Measurements from ENCODE around the gene EGR2. TPM values are rescaled to one million over a fixed set of nuclear protein-coding genes. Genes with fewer than 3 reads are reported as not detected.

The EGR2 gene
- total RNA-seq, 1 experiment from 2014 or later, result 0.24 TPM

- POLR2A ChIA-PET (ENCODE audit: unreplicated experiment), result no interaction called here
- no peak overlapping the region for H2AFZ ChIP-seq
- H3K4me3 ChIP-seq, result no peak overlapping the region
- TF ChIP-seq EZH2 (IDR thresholded peaks at IDR 0.05; ENCODE audit: low read depth), result no peak
- TF ChIP-seq, protein P1, sequence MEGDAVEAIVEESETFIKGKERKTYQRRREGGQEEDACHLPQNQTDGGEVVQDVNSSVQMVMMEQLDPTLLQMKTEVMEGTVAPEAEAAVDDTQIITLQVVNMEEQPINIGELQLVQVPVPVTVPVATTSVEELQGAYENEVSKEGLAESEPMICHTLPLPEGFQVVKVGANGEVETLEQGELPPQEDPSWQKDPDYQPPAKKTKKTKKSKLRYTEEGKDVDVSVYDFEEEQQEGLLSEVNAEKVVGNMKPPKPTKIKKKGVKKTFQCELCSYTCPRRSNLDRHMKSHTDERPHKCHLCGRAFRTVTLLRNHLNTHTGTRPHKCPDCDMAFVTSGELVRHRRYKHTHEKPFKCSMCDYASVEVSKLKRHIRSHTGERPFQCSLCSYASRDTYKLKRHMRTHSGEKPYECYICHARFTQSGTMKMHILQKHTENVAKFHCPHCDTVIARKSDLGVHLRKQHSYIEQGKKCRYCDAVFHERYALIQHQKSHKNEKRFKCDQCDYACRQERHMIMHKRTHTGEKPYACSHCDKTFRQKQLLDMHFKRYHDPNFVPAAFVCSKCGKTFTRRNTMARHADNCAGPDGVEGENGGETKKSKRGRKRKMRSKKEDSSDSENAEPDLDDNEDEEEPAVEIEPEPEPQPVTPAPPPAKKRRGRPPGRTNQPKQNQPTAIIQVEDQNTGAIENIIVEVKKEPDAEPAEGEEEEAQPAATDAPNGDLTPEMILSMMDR (conservative IDR thresholded peaks at IDR 0.05), result no peak
- CTCF ChIA-PET, result no interaction called here
- no peaks in the 10 kb centered on the region for H3K27me3 ChIP-seq (ENCODE audit: insufficient read depth, low read depth)
- no peaks in the 10 kb centered on the region for H4K20me1 ChIP-seq (ENCODE audit: insufficient read depth)
- H3K4me1 ChIP-seq (replicated peaks; ENCODE audit: insufficient read depth), result no peaks in the 10 kb centered on the region
- no peak for DNase-seq
- no peaks in the 10 kb centered on the region for H3K79me2 ChIP-seq (ENCODE audit: low read depth)
- H3K27ac ChIP-seq, result no peak overlapping the region
- no peaks in the 10 kb centered on the region; the same call in 1 of the 2 replicates for H3K9me2 ChIP-seq (ENCODE audit: insufficient read depth)
- no TSS peak for BruUV-seq (replicated peaks)
- no peaks in the 10 kb centered on the region; the same call in 1 of the 2 replicates for H3K9me3 ChIP-seq (ENCODE audit: insufficient read depth, low read depth)
- intact Hi-C loops (cut with micrococcal nuclease; ENCODE audit: unreplicated experiment), result no loop called here
- no peaks in the 10 kb centered on the region for H3F3A ChIP-seq (ENCODE audit: insufficient read depth, low read depth)
- no peak overlapping the region for H3K4me2 ChIP-seq
- no peaks in the 10 kb centered on the region for H3K36me3 ChIP-seq (ENCODE audit: low read depth)
Observed at GRCh38 chr10:62843600-62843999, 27.4 kb upstream of the EGR2 start.

DNA sequence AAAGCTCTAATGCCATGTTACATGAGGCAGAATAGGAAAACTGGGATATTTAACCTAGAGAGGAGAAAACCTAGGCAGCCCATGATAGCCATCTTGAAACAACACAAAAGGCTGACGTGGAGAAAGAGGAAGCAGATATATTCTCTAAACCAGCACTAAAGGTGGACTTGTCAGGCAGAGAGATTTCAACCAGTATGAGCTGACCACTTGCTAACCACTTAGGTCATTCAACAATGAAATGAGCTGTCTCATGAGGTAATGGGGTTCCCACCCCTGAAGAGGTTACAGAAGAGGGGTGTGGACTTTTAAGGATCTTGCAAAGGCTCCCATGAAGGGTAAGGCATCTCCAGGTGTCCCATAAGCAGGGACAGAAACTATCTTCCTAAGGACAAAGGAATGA lies 26.8 kb upstream of the EGR2 start:
- no peak overlapping the region for H2AFZ ChIP-seq
- H4K20me1 ChIP-seq (ENCODE audit: insufficient read depth), result no peaks in the 10 kb centered on the region
- CTCF ChIA-PET, result no interaction called here
- no peaks in the 10 kb centered on the region; the same call in none of the 2 replicates for H3K9me3 ChIP-seq (ENCODE audit: insufficient read depth, low read depth)
- H3K27ac ChIP-seq, result no peak overlapping the region
- POLR2A ChIA-PET (ENCODE audit: unreplicated experiment), result no interaction called here
- no peak for DNase-seq
- H3K36me3 ChIP-seq (ENCODE audit: low read depth), result no peaks in the 10 kb centered on the region
- intact Hi-C loops (cut with micrococcal nuclease; ENCODE audit: unreplicated experiment), result no loop called here
- H3K4me2 ChIP-seq, result no peak overlapping the region
- no TSS peak for BruUV-seq (replicated peaks)
- H3K27me3 ChIP-seq (ENCODE audit: insufficient read depth, low read depth), result no peaks in the 10 kb centered on the region
- no peaks in the 10 kb centered on the region for H3K79me2 ChIP-seq (ENCODE audit: low read depth)
- no peak for TF ChIP-seq EZH2 (IDR thresholded peaks at IDR 0.05; ENCODE audit: low read depth)
- TF ChIP-seq, protein P1 (conservative IDR thresholded peaks at IDR 0.05), result no peak
- no peaks in the 10 kb centered on the region for H3F3A ChIP-seq (ENCODE audit: insufficient read depth, low read depth)
- no peaks in the 10 kb centered on the region for H3K4me1 ChIP-seq (replicated peaks; ENCODE audit: insufficient read depth)
- H3K9me2 ChIP-seq (ENCODE audit: insufficient read depth), result no peaks in the 10 kb centered on the region; the same call in 1 of the 2 replicates
- no peak overlapping the region for H3K4me3 ChIP-seq

GRCh38 chr10:62839590-62839989 lies 23.4 kb upstream of the EGR2 start:
- intact Hi-C loops (cut with micrococcal nuclease; ENCODE audit: unreplicated experiment), result no loop called here
- no peak overlapping the region for H3K4me2 ChIP-seq
- H3K36me3 ChIP-seq (ENCODE audit: low read depth), result no peaks in the 10 kb centered on the region
- no peak overlapping the region for H2AFZ ChIP-seq
- no peak overlapping the region for H3K27ac ChIP-seq
- no peaks in the 10 kb centered on the region; the same call in 1 of the 2 replicates for H3K9me2 ChIP-seq (ENCODE audit: insufficient read depth)
- no peaks in the 10 kb centered on the region for H3K27me3 ChIP-seq (ENCODE audit: insufficient read depth, low read depth)
- BruUV-seq (replicated peaks), result no TSS peak
- POLR2A ChIA-PET (ENCODE audit: unreplicated experiment), result no interaction called here
- TF ChIP-seq EZH2 (IDR thresholded peaks at IDR 0.05; ENCODE audit: low read depth), result no peak
- TF ChIP-seq, protein P1 (conservative IDR thresholded peaks at IDR 0.05), result no peak
- no peak for DNase-seq
- H4K20me1 ChIP-seq (ENCODE audit: insufficient read depth), result no peaks in the 10 kb centered on the region
- no peaks in the 10 kb centered on the region for H3K4me1 ChIP-seq (replicated peaks; ENCODE audit: insufficient read depth)
- CTCF ChIA-PET, result no interaction called here
- no peaks in the 10 kb centered on the region for H3F3A ChIP-seq (ENCODE audit: insufficient read depth, low read depth)
- H3K4me3 ChIP-seq, result no peak overlapping the region
- H3K9me3 ChIP-seq (ENCODE audit: insufficient read depth, low read depth), result no peaks in the 10 kb centered on the region; the same call in 1 of the 2 replicates
- no peaks in the 10 kb centered on the region for H3K79me2 ChIP-seq (ENCODE audit: low read depth)

Measured in PC-9 (cell line).